Central memory CD8-positive, alpha-beta T cell (primary cell): ENCODE data around the gene CCDC170.

Source experiments
- ATAC-seq: fragments of 150-1000 bp; cut with Tn5 transposase; replicated peaks from 2 replicates; pipeline ENCODE4 v1.10.0; 2022; ENCODE audit warnings: mild to moderate bottlenecking, moderate FRiP score, moderate number of reproducible peaks; ENCODE audit not compliant: poor library complexity, severe bottlenecking; ENCODE audit errors: extremely low read depth
- DNase-seq, 2 donors: peaks; one replicate each; pipeline ENCODE4 v3.0.0; 2021; ENCODE audit warnings: low spot score in 2 of 2
- H3K27ac Mint-ChIP-seq: one replicate; pipeline ENCODE4 v1.8.0; 2022; ENCODE audit warnings: low read depth, mild to moderate bottlenecking, moderate library complexity, mixed read lengths
- H3K27me3 Mint-ChIP-seq: one replicate; pipeline ENCODE4 v1.8.0; 2022; ENCODE audit warnings: mixed read lengths
- H3K36me3 Mint-ChIP-seq: one replicate; pipeline ENCODE4 v1.8.0; 2022; ENCODE audit warnings: mild to moderate bottlenecking, moderate library complexity, mixed read lengths; ENCODE audit not compliant: insufficient read depth
- H3K4me1 Mint-ChIP-seq: one replicate; pipeline ENCODE4 v1.8.0; 2022; ENCODE audit warnings: mixed read lengths
- H3K4me3 Mint-ChIP-seq: one replicate; pipeline ENCODE4 v1.8.0; 2022; ENCODE audit warnings: mild to moderate bottlenecking, moderate library complexity, mixed read lengths
- H3K9me3 Mint-ChIP-seq: one replicate; pipeline ENCODE4 v1.8.0; 2022; ENCODE audit warnings: mixed read lengths

CCDC170 gene

GRCh38 chr6:151659212-151659611 lies 165.4 kb downstream of the CCDC170 start:
- Mint-ChIP-seq H3K27ac (no peak overlapping the region), H3K9me3 (peaks cover 8% of the 10 kb centered on the region), H3K27me3 (peaks cover 58% of the 10 kb centered on the region), H3K36me3 (no peaks in the 10 kb centered on the region), H3K4me3 (no peak overlapping the region), H3K4me1 (no peaks in the 10 kb centered on the region)
- no peak for DNase-seq
- no peak for ATAC-seq

GRCh38 chr6:151661509-151661908 lies 167.7 kb downstream of the CCDC170 start:
- DNase-seq: no peak
- H3K36me3 Mint-ChIP-seq: no peaks in the 10 kb centered on the region
- no peak overlapping the region for H3K4me3 Mint-ChIP-seq
- no peaks in the 10 kb centered on the region for H3K9me3 Mint-ChIP-seq
- ATAC-seq: no peak
- H3K27ac Mint-ChIP-seq: no peak overlapping the region
- H3K4me1 Mint-ChIP-seq: no peaks in the 10 kb centered on the region
- H3K27me3 Mint-ChIP-seq: peaks cover 59% of the 10 kb centered on the region

GRCh38 chr6:151661928-151662327 lies 168.1 kb downstream of the CCDC170 start:
- H3K4me1 Mint-ChIP-seq: no peaks in the 10 kb centered on the region
- H3K9me3 Mint-ChIP-seq: no peaks in the 10 kb centered on the region
- DNase-seq (no peak), ATAC-seq (no peak)
- no peak overlapping the region for H3K4me3 Mint-ChIP-seq
- no peaks in the 10 kb centered on the region for H3K36me3 Mint-ChIP-seq
- H3K27me3 Mint-ChIP-seq: peaks cover 59% of the 10 kb centered on the region
- no peak overlapping the region for H3K27ac Mint-ChIP-seq

- Mint-ChIP-seq H3K4me3 (no peak overlapping the region), H3K9me3 (no peaks in the 10 kb centered on the region), H3K27me3 (peaks cover 68% of the 10 kb centered on the region), H3K36me3 (no peaks in the 10 kb centered on the region), H3K27ac (no peak overlapping the region), H3K4me1 (no peaks in the 10 kb centered on the region)
- DNase-seq (no peak), ATAC-seq (no peak)
Observed at GRCh38 chr6:151663559-151663958, 169.7 kb downstream of the CCDC170 start.

DNA sequence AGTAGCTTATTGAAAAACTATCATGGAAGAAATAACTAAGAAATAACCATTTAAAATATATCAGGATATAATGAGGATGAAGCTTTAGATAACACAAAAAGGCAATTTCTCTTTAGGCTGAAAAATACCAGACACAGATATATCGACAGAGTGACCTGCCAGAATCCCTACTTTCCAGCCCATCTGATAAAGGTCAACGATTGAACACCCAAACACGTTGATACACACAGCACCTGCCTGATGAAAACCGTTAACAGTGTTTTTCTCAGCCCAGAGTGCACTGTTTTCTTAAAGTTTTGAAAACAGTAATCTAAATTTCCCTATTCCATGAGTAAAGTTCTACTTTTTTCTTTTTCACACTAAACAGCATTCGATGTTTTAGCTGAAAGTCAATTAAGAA lies 170.6 kb downstream of the CCDC170 start:
- Mint-ChIP-seq H3K27ac (no peak overlapping the region), H3K9me3 (no peaks in the 10 kb centered on the region), H3K4me3 (no peak overlapping the region), H3K4me1 (no peaks in the 10 kb centered on the region), H3K27me3 (peaks cover 67% of the 10 kb centered on the region), H3K36me3 (peaks cover 2% of the 10 kb centered on the region)
- no peak for DNase-seq
- no peak for ATAC-seq

- no peaks in the 10 kb centered on the region for H3K9me3 Mint-ChIP-seq
- ATAC-seq (no peak), DNase-seq (no peak)
- no peak overlapping the region for H3K27ac Mint-ChIP-seq
- no peaks in the 10 kb centered on the region for H3K4me1 Mint-ChIP-seq
- peaks cover 2% of the 10 kb centered on the region for H3K36me3 Mint-ChIP-seq
- no peak overlapping the region for H3K4me3 Mint-ChIP-seq
- peaks cover 62% of the 10 kb centered on the region for H3K27me3 Mint-ChIP-seq
Observed at GRCh38 chr6:151665329-151665728, 171.5 kb downstream of the CCDC170 start.

- H3K27me3 Mint-ChIP-seq: peaks cover 60% of the 10 kb centered on the region
- no peak overlapping the region for H3K27ac Mint-ChIP-seq
- no peak for ATAC-seq
- peaks cover 2% of the 10 kb centered on the region for H3K36me3 Mint-ChIP-seq
- DNase-seq: no peak
- H3K9me3 Mint-ChIP-seq: no peaks in the 10 kb centered on the region
- H3K4me1 Mint-ChIP-seq: no peaks in the 10 kb centered on the region
- no peak overlapping the region for H3K4me3 Mint-ChIP-seq
Observed at GRCh38 chr6:151666526-151666925, 172.7 kb downstream of the CCDC170 start.

DNA sequence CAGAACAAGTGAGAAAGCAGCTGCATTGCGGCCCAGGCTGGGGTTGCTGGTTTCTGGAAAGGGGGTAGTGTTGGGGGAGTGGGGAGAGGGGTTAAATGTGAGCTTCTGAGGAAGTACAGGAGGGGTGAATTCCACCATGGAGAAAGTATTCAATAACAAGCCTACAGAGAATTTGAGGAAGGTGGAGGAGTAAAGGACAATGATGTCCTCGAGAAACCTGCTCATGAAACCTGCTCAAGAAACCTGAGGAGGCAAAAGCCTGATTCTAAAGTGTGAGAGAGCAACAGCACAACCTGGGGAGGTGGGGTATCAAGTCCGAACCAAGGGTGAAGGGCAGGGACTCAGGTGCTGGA lies 175.4 kb downstream of the CCDC170 start:
- no peak for ATAC-seq
- no peaks in the 10 kb centered on the region for H3K4me1 Mint-ChIP-seq
- no peak overlapping the region for H3K27ac Mint-ChIP-seq

GRCh38 chr6:151670116-151670515 lies 176.3 kb downstream of the CCDC170 start:
- Mint-ChIP-seq H3K9me3 (no peaks in the 10 kb centered on the region), H3K36me3 (peaks cover 4% of the 10 kb centered on the region), H3K27me3 (peaks cover 32% of the 10 kb centered on the region), H3K4me1 (no peaks in the 10 kb centered on the region), H3K27ac (no peak overlapping the region), H3K4me3 (no peak overlapping the region)
- DNase-seq (no peak), ATAC-seq (no peak)

More for the DNA sequence above, 175.4 kb downstream of the CCDC170 start:
- H3K9me3 Mint-ChIP-seq: no peaks in the 10 kb centered on the region
- H3K4me3 Mint-ChIP-seq: no peak overlapping the region
- peaks cover 33% of the 10 kb centered on the region for H3K27me3 Mint-ChIP-seq
- H3K36me3 Mint-ChIP-seq: peaks cover 2% of the 10 kb centered on the region
- no peak for DNase-seq
